Gastrocnemius medialis (tissue), 4 donors: ENCODE data around the gene SHB. TPM values are rescaled to one million over a fixed set of nuclear protein-coding genes. Genes with fewer than 3 reads are reported as not detected.

ENCODE experiments used
- ATAC-seq, 2 donors: fragments of 150-250 bp; one replicate each; pipeline ENCODE4 v1.9.1; 2016
- DNase-seq, 2 donors: peaks; one replicate each; pipeline ENCODE4 v3.0.0-alpha.2; 2019
- H3K27ac ChIP-seq, 4 donors: fragments of 200-600 bp; sonication (generic); 1 replicate in 1 of 4; 2 replicates in 3 of 4; pipeline ENCODE4 v1.5.1; 2016 to 2018; ENCODE audit warnings: mild to moderate bottlenecking in 2 of 4, moderate library complexity in 1 of 4
- H3K27me3 ChIP-seq, 3 donors: fragments of 200-600 bp; sonication (generic) in 2 of 3; 1 replicate in 1 of 3; 2 replicates in 2 of 3; pipeline versions ENCODE4 v1.5.1 to v1.6.0; 2016 to 2019; ENCODE audit warnings: mild to moderate bottlenecking in 1 of 3, moderate library complexity in 1 of 3
- H3K36me3 ChIP-seq, 2 donors: fragments of 200-600 bp; sonication (generic) in 1 of 2; one replicate each; pipeline ENCODE4 v1.5.1; 2017 to 2018
- H3K4me1 ChIP-seq, 2 donors: fragments of 200-600 bp; sonication (generic) in 1 of 2; one replicate each; pipeline ENCODE4 v1.5.1; 2016 to 2017; ENCODE audit warnings: mild to moderate bottlenecking in 2 of 2
- H3K4me3 ChIP-seq, 4 donors: fragments of 200-600 bp; sonication (generic) in 3 of 4; 1 replicate in 1 of 4; 2 replicates in 3 of 4; pipeline ENCODE4 v1.5.1; 2016 to 2019; ENCODE audit warnings: mild to moderate bottlenecking in 2 of 4
- H3K9me3 ChIP-seq, 3 donors: fragments of 200-600 bp; sonication (generic) in 2 of 3; 1 replicate in 1 of 3; 2 replicates in 2 of 3; pipeline ENCODE4 v1.5.1; 2016 to 2019
- CTCF ChIP-seq, 5 experiments: fragments of 450-650 bp in 3 of 5; fragments of 200-600 bp in 2 of 5; sonication (generic) in 2 of 5; IDR thresholded peaks in 4 of 5; conservative IDR thresholded peaks in 1 of 5; 1 replicate in 4 of 5; 2 replicates in 1 of 5; pipeline ENCODE4 v1.5.1; 2016 to 2019; ENCODE audit warnings: antibody characterized with exemption in 5 of 5, mild to moderate bottlenecking in 3 of 5, moderate library complexity in 3 of 5
- POLR2A ChIP-seq, 2 donors: fragments of 450-650 bp; IDR thresholded peaks; one replicate each; pipeline ENCODE4 v1.6.1; 2017; ENCODE audit warnings: antibody characterized with exemption in 2 of 2, mild to moderate bottlenecking in 2 of 2, moderate library complexity in 2 of 2
- in situ Hi-C, 4 donors: fragments of 200-750 bp; cut with MboI; loops; one replicate each; pipeline versions ENCODE4 v1.15.0 to v1.8.0; 2017; ENCODE audit warnings: low sequenced_read_pairs in 4 of 4
- intact Hi-C: fragments of 100-400 bp; cut with DNase I; formaldehyde crosslinking; loops from one replicate; pipeline ENCODE4 v1.15.1; 2023; ENCODE audit warnings: low total_unique reads
- total RNA-seq, 4 donors: library from RNA; depleted of rRNA; stranded (reverse); fragments of >200 nt; gene quantifications; one replicate each; pipeline versions ENCODE4 v1.1.0 to v1.2.3, GENCODE V29; 2016

The SHB gene
- total RNA-seq, 4 donors from 2014 or later = 1.2 to 6.1 (median 4.6) TPM

DNA sequence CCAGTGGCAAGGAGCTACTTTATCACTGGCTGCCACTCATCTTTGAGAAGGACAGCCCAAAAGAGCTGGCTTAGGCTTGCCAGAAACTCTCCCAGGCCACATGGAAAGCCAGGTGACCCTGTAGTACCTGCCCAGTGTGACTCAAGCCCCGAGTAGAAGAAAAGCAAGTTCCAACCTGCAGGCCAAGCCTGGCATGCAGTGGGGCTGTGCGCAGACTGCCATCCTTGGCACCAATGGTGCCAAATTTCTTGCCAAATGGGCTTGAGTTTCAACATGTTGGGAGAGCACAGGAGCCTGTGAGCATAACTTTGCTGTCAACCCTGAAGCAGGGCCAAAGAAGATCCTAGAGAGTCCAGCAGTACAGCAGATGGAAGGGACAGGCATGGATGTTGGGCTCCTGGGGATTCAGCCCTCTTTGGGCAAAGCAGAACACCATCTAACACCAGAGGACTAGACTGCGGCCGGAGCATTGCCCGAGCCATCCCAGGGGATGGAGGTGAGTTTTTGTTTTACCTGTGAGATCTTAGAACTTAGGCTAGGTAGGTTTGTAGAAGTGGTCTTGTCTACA is 27.3 kb upstream of the SHB start:
- Histone ChIP-seq H3K27ac (peak overlapping the region in 1 of 4 donors; percentile 58), H3K9me3 (no peaks in the 10 kb centered on the region), H3K4me3 (no peak overlapping the region), H3K27me3 (no peaks in the 10 kb centered on the region), H3K4me1 (no peaks in the 10 kb centered on the region), H3K36me3 (no peaks in the 10 kb centered on the region)
- in situ Hi-C loops (loop anchor here in 2 of 4 donors (10.0 kb wide), 2 partner anchors 182 to 308 kb away; no protein-coding TSS in a partner anchor), intact Hi-C loops (loop anchor here (5.0 kb wide), 2 partner anchors 296 to 629 kb away; partner anchors contain the start of genes ALDH1B1 and ZBTB5)
- DNase-seq = peak; percentile 70 to 89
- ATAC-seq = peak; percentile 96 to 97
- TF ChIP-seq POLR2A (IDR thresholded peaks at IDR 0.05) (no peak), CTCF (IDR thresholded peaks at IDR 0.05 in 4 of 5, conservative IDR thresholded peaks at IDR 0.05 in 1 of 5) (no peak)

GRCh38 chr9:38094165-38094564 is 25.1 kb upstream of the SHB start:
- DNase-seq (no peak), ATAC-seq (no peak)
- no peaks in the 10 kb centered on the region for H3K4me1 ChIP-seq
- H3K4me3 ChIP-seq = no peak overlapping the region
- H3K36me3 ChIP-seq = no peaks in the 10 kb centered on the region
- no peaks in the 10 kb centered on the region for H3K27me3 ChIP-seq
- intact Hi-C loops = no loop called here
- in situ Hi-C loops = loop anchor here in 2 of 4 donors (10.0 kb wide), 2 partner anchors 179 to 311 kb away; no protein-coding TSS in a partner anchor
- no peaks in the 10 kb centered on the region for H3K9me3 ChIP-seq
- no peak overlapping the region for H3K27ac ChIP-seq
- TF ChIP-seq POLR2A (IDR thresholded peaks at IDR 0.05) (no peak), CTCF (IDR thresholded peaks at IDR 0.05 in 4 of 5, conservative IDR thresholded peaks at IDR 0.05 in 1 of 5) (no peak)

- DNase-seq (no peak), ATAC-seq (no peak)
- Histone ChIP-seq H3K36me3 (no peaks in the 10 kb centered on the region), H3K9me3 (no peaks in the 10 kb centered on the region), H3K4me3 (no peak overlapping the region), H3K27me3 (no peaks in the 10 kb centered on the region), H3K4me1 (peaks cover 8 to 9% of the 10 kb centered on the region in 2 donors), H3K27ac (no peak overlapping the region)
- TF ChIP-seq POLR2A (IDR thresholded peaks at IDR 0.05) = no peak
- TF ChIP-seq CTCF (IDR thresholded peaks at IDR 0.05 in 4 of 5, conservative IDR thresholded peaks at IDR 0.05 in 1 of 5) = no peak
- intact Hi-C loops = no loop called here
- in situ Hi-C loops = loop anchor here in 2 of 4 donors (10.0 kb wide), 2 partner anchors 178 to 312 kb away; no protein-coding TSS in a partner anchor
Observed at GRCh38 chr9:38092656-38093055, 23.6 kb upstream of the SHB start.

DNA sequence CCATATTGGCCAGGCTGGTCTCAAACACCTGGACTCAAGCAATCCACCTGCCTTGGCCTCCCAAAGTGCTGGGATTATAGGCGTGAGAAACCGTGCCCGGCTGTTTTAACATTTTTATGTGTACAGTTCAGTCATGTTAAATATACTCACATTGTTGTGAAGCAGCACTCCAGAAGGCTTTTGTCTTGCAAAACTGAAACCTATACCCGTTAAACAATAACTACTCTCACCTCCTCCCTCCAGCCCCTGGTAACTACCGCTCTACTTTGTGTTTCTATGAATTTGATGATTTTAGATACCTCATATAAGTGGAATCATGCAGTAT is 23.1 kb upstream of the SHB start:
- no peak overlapping the region for H3K4me3 ChIP-seq
- peaks cover 8 to 9% of the 10 kb centered on the region in 2 donors for H3K4me1 ChIP-seq
- intact Hi-C loops = no loop called here
- no peaks in the 10 kb centered on the region for H3K36me3 ChIP-seq
- TF ChIP-seq POLR2A (IDR thresholded peaks at IDR 0.05) = no peak
- TF ChIP-seq CTCF (IDR thresholded peaks at IDR 0.05 in 4 of 5, conservative IDR thresholded peaks at IDR 0.05 in 1 of 5) = no peak
- no peaks in the 10 kb centered on the region for H3K9me3 ChIP-seq
- no peak for ATAC-seq
- no peaks in the 10 kb centered on the region for H3K27me3 ChIP-seq
- in situ Hi-C loops = loop anchor here in 2 of 4 donors (10.0 kb wide), 2 partner anchors 177 to 313 kb away; no protein-coding TSS in a partner anchor
- H3K27ac ChIP-seq = no peak overlapping the region
- DNase-seq = no peak
